ENCODE results near the gene MAPK11.

The MAPK11 gene

GRCh38 chr22:50249341-50250248, 20.6 kb downstream of the MAPK11 start:
- no peak overlapping the region for H3K27ac Mint-ChIP-seq
- H3K36me3 Mint-ChIP-seq (ENCODE audit: low read depth) = no peaks in the 10 kb centered on the region
- no peak for DNase-seq
- no peaks in the 10 kb centered on the region for H3K9me3 Mint-ChIP-seq
- TF ChIP-seq, protein P1, sequence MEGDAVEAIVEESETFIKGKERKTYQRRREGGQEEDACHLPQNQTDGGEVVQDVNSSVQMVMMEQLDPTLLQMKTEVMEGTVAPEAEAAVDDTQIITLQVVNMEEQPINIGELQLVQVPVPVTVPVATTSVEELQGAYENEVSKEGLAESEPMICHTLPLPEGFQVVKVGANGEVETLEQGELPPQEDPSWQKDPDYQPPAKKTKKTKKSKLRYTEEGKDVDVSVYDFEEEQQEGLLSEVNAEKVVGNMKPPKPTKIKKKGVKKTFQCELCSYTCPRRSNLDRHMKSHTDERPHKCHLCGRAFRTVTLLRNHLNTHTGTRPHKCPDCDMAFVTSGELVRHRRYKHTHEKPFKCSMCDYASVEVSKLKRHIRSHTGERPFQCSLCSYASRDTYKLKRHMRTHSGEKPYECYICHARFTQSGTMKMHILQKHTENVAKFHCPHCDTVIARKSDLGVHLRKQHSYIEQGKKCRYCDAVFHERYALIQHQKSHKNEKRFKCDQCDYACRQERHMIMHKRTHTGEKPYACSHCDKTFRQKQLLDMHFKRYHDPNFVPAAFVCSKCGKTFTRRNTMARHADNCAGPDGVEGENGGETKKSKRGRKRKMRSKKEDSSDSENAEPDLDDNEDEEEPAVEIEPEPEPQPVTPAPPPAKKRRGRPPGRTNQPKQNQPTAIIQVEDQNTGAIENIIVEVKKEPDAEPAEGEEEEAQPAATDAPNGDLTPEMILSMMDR (IDR thresholded peaks at IDR 0.05) = no peak
- peaks cover 26% of the 10 kb centered on the region for H3K4me1 Mint-ChIP-seq
- H3K4me3 Mint-ChIP-seq = peak overlapping the region; percentile 77
- H3K27me3 Mint-ChIP-seq (ENCODE audit: low read depth, poor library complexity) = no peaks in the 10 kb centered on the region

- H3K36me3 Mint-ChIP-seq (ENCODE audit: low read depth) = no peaks in the 10 kb centered on the region
- no peaks in the 10 kb centered on the region for H3K9me3 Mint-ChIP-seq
- H3K4me3 Mint-ChIP-seq = no peak overlapping the region
- H3K27me3 Mint-ChIP-seq (ENCODE audit: low read depth, poor library complexity) = no peaks in the 10 kb centered on the region
- peaks cover 36% of the 10 kb centered on the region for H3K4me1 Mint-ChIP-seq
- H3K27ac Mint-ChIP-seq = no peak overlapping the region
- DNase-seq = no peak
- TF ChIP-seq, protein P1 (IDR thresholded peaks at IDR 0.05) = no peak
Observed at GRCh38 chr22:50248196-50249081, 21.7 kb downstream of the MAPK11 start.

GRCh38 chr22:50247748-50248147, 22.4 kb downstream of the MAPK11 start:
- H3K4me3 Mint-ChIP-seq = peak overlapping the region; percentile 52
- no peaks in the 10 kb centered on the region for H3K27me3 Mint-ChIP-seq (ENCODE audit: low read depth, poor library complexity)
- TF ChIP-seq, protein P1 (IDR thresholded peaks at IDR 0.05) = no peak
- no peaks in the 10 kb centered on the region for H3K36me3 Mint-ChIP-seq (ENCODE audit: low read depth)
- H3K4me1 Mint-ChIP-seq = peaks cover 42% of the 10 kb centered on the region
- peak; percentile 67 for DNase-seq
- H3K9me3 Mint-ChIP-seq = no peaks in the 10 kb centered on the region
- peak overlapping the region; percentile 88 for H3K27ac Mint-ChIP-seq

GRCh38 chr22:50246242-50247175, 23.7 kb downstream of the MAPK11 start:
- H3K4me3 Mint-ChIP-seq = peak overlapping the region; percentile 96
- DNase-seq = no peak
- H3K27ac Mint-ChIP-seq = peak overlapping the region; percentile 64
- TF ChIP-seq, protein P1 (IDR thresholded peaks at IDR 0.05) = no peak
- no peaks in the 10 kb centered on the region for H3K36me3 Mint-ChIP-seq (ENCODE audit: low read depth)
- H3K9me3 Mint-ChIP-seq = no peaks in the 10 kb centered on the region
- H3K27me3 Mint-ChIP-seq (ENCODE audit: low read depth, poor library complexity) = peaks cover 4% of the 10 kb centered on the region
- H3K4me1 Mint-ChIP-seq = peaks cover 55% of the 10 kb centered on the region

All from nephron progenitor cell (in vitro differentiated cells).